C4-2B (cell line): ENCODE measurements around the gene CYP2S1.

ENCODE experiments used
- H3K27ac ChIP-seq: fragments of 450-650 bp; 2 replicates; pipeline ENCODE4 v1.5.1; 2017
- ZFX ChIP-seq: fragments of 450-650 bp; IDR thresholded peaks from 2 replicates; pipeline ENCODE4 v1.6.1; 2017
- TF ChIP-seq, protein P1 (sequence below): fragments of 450-650 bp; conservative IDR thresholded peaks from 2 replicates; pipeline ENCODE4 v1.5.1; 2017; ENCODE audit warnings: mild to moderate bottlenecking

CYP2S1 gene

DNA sequence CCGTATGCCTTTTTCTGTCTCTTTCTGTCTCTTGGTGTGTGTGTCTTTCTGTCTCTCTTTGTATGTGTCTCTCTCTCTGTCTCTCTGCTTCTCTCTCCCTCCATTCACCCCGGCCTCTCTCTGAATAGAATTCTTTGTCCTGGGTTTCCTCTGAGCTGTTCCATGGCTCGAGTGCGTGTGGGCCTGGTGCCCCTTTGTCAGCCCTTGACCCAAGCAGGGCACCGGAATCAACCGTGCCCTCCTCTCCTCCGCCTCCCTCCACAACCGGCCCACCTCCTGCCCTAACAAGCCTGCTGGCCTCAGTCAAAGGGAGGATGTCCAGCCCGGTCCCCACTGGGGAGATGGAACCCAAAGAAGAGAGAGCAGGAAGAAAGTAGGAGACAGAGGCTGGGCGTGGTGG, 29.2 kb downstream of the CYP2S1 start:
- H3K27ac ChIP-seq = no peak overlapping the region
- TF ChIP-seq ZFX = no peak
- TF ChIP-seq, protein P1, sequence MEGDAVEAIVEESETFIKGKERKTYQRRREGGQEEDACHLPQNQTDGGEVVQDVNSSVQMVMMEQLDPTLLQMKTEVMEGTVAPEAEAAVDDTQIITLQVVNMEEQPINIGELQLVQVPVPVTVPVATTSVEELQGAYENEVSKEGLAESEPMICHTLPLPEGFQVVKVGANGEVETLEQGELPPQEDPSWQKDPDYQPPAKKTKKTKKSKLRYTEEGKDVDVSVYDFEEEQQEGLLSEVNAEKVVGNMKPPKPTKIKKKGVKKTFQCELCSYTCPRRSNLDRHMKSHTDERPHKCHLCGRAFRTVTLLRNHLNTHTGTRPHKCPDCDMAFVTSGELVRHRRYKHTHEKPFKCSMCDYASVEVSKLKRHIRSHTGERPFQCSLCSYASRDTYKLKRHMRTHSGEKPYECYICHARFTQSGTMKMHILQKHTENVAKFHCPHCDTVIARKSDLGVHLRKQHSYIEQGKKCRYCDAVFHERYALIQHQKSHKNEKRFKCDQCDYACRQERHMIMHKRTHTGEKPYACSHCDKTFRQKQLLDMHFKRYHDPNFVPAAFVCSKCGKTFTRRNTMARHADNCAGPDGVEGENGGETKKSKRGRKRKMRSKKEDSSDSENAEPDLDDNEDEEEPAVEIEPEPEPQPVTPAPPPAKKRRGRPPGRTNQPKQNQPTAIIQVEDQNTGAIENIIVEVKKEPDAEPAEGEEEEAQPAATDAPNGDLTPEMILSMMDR = no peak

DNA sequence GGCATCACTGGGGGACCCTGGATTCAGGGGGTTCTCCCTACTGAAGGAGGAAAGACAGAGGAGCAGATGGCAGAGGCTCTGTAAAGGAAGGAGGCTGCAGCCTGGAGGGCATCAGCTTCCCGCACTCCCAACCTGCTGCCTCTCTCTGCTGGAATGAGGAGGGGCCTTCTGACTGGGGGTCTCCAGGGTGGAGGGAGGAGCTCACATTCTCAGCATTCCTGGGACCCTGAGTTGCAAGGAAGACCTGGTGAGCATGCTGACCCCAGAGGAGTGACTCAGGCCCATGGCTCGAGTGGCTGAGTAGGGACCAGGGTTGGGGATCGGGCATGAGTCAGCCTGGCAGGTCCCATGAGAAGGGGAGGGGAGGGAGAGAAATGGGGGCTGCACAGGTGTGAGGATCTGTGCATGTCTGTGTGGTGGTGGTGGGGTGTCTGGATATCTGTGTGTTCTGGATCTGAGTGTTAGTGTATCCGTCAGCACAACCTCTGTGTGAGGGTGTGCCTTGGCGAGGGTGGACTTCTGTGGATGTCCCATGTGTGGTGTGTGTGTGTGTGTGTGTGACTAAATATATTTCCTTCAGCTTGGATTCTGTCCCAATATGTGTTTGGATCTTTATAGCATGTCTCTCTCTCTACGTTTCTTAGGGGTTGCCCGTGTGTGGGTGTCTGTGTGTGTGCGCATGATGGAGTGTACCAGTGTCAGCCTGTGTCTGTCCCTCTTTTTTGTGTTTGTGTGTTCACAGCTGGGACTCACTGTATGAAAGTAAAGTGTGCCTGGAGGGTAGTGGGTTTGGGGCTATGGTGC, 30.6 kb downstream of the CYP2S1 start:
- TF ChIP-seq ZFX = no peak
- TF ChIP-seq, protein P1 = no peak
- no peak overlapping the region for H3K27ac ChIP-seq

DNA sequence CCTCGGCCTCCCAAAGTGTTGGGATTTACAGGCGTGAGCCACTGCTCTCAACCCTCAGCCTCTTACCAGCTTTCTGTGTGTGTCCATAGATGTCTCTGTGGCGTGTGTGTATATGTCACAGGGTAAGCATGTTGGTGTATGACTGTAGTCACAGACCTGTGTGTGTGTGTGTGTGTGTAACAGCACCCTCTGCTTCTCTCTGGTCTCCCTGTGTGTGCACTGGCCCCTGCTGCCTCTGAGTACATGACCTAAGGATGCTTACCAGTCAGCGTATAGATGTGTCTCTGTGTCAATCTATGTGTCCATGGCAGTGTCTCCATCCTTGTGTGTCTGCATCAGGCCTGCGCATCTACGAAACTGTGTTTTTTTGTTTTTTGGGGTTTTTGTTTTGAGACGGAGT, 31.6 kb downstream of the CYP2S1 start:
- no peak overlapping the region for H3K27ac ChIP-seq
- TF ChIP-seq, protein P1 = no peak
- TF ChIP-seq ZFX = no peak

DNA sequence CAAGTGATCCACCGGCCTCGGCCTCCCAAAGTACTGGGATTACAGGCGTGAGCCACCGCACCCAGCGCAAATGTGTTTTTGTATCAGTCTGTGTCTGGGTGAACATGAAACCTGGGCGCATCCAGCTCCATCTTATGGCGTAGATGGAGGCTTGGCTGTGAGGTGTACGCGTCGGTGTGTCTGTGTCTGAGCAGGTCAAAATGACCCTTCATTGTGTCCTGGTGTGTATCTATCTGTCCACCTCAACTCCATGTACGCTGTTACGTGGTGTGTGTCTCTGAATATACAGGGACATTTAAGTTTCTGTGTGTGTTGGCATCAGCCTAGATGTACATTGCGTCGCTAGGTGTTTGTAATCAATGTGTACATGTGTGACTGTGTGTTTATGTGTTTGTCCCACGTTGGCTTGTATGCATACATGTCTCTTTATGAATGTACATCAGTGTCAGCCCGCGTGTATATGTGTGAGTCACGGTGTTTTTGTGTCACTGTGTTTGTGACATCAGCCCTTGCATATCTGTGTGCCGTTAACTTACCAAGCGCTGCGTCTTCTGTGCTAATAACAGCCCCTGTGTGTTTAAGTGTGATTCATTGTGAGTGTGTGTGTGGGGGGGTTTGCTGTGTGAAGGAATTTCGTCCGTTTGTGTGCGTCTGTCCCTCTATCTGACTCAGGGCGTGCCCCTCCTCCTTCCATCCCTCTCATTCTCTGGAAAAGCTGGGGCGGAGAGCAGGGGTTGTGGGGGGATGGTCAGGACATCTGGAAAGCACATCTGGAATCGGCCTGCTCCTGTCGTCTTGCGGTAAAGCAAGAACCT, 32.4 kb downstream of the CYP2S1 start:
- peak overlapping the region; percentile 14; the same call in 1 of the 2 replicates for H3K27ac ChIP-seq
- no peak for TF ChIP-seq ZFX
- TF ChIP-seq, protein P1 = no peak

DNA sequence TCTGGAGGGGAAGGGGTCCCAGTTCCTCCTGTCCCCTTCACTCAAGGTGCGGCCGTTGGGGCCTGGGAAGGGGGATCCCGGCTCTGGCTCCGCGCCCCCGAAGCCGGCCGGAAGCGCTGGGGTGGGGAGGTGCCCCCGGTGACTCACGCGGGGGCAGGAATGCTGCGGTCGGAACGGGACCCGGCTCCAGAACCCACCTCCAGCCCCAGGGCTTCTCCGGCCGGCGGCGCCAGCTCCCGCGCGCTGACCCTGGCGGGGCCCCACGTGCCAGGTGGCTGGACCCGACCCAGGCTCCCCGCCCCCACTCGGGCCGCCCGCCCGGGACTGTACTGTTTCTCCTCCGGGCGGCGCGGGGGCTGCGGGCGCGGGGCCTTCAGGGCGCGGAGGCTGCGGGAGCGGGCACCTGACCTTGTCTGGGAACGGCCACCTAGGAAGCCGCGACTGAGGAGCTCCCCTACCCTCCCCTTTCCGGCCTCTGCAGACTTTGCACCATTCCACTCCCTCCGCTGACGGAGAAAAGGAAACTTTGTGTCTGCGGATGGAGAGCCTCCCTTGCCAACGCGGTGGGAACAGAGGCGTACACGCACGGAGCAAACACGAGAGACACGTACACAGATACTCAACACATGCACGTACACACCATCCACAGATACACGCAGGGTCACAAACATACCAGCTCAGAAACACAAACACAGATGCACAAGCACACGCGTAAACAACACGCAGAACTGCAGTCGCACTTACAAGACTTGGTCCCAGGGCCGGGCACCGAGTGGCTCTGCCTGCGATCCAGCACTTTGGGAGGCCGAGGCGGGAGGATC, 33.2 kb downstream of the CYP2S1 start:
- TF ChIP-seq ZFX = no peak
- TF ChIP-seq, protein P1 = no peak
- H3K27ac ChIP-seq = peak overlapping the region; percentile 14; the same call in 1 of the 2 replicates

DNA sequence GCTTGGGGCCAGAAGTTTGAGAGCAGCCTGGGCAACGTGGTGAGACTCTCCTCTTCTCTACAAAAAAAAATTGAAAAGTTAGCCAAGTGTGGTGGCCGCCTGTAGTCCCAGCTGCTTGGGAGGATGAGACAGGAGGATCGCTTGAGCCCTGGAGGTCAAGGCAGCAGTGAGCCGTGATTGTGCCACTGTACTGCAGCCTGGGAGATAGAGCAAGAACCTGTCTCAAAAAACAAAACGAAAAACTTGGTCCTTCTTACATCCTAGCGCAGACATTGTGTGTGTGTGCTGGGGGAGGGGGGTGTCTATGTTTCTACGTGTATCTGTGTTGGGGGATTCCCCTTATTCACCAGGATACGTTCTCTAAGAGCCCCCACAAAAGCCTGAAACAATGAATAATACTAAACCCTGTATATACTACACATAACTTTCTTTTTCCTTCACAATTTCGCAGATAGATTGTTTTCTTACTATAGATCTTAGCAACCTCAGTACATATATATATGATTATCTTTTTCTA, 33.9 kb downstream of the CYP2S1 start:
- TF ChIP-seq, protein P1 = no peak
- no peak for TF ChIP-seq ZFX
- peak overlapping the region; percentile 14; the same call in 1 of the 2 replicates for H3K27ac ChIP-seq
